Body of pancreas (tissue), 4 donors: Measurements from ENCODE around the gene ZNF385D. TPM values are rescaled to one million over a fixed set of nuclear protein-coding genes. Genes with fewer than 3 reads are reported as not detected.

Experiments
- ATAC-seq: fragments of 150-250 bp; one replicate; pipeline ENCODE4 v1.9.1; 2016
- DNase-seq, 4 donors: peaks; one replicate each; pipeline ENCODE4 v3.0.0-alpha.2; 2019
- H3K27ac ChIP-seq, 4 donors: fragments of 200-600 bp; sonication (generic); 1 replicate in 3 of 4; 2 replicates in 1 of 4; pipeline versions ENCODE4 v1.5.1 to v1.6.1; 2016 to 2019; ENCODE audit warnings: mild to moderate bottlenecking in 1 of 4, mixed read lengths in 1 of 4, moderate library complexity in 1 of 4
- H3K27me3 ChIP-seq, 2 donors: fragments of 200-600 bp; sonication (generic); one replicate each; pipeline ENCODE4 v1.6.0; 2016; ENCODE audit warnings: mild to moderate bottlenecking in 1 of 2
- H3K36me3 ChIP-seq, 2 donors: fragments of 200-600 bp; sonication (generic); replicated peaks in 1 of 2; 2 replicates each; pipeline ENCODE4 v1.5.1; 2016; ENCODE audit warnings: low read depth in 2 of 2; ENCODE audit not compliant: insufficient read depth in 1 of 2
- H3K4me1 ChIP-seq: fragments of 200-600 bp; sonication (generic); one replicate; pipeline ENCODE4 v1.6.0; 2016
- H3K4me3 ChIP-seq, 2 donors: fragments of 200-600 bp; sonication (generic); 1 replicate in 1 of 2; 2 replicates in 1 of 2; pipeline ENCODE4 v1.5.1; 2016 to 2019
- H3K9me3 ChIP-seq, 3 donors: fragments of 200-600 bp; sonication (generic); 1 replicate in 2 of 3; 2 replicates in 1 of 3; pipeline ENCODE4 v1.5.1; 2016
- POLR2A ChIP-seq, 3 donors: fragments of 450-650 bp; IDR thresholded peaks; one replicate each; pipeline ENCODE4 v1.6.1; 2016; ENCODE audit warnings: antibody characterized with exemption in 3 of 3, mild to moderate bottlenecking in 2 of 3
- WGBS, 2 donors: methylation state at CpG; one replicate each; pipeline ENCODE4 v1.1.5; 2017; 5-methylcytosine and 5-hydroxymethylcytosine counted together
- intact Hi-C: fragments of 100-400 bp; cut with DNase I; formaldehyde crosslinking; loops from one replicate; pipeline ENCODE4 v1.15.1; 2023
- total RNA-seq, 2 donors: library from RNA; depleted of rRNA; stranded (reverse); fragments of >200 nt; gene quantifications; one replicate each; pipeline ENCODE4 v1.1.0, GENCODE V29; 2016
- TF ChIP-seq, protein P1 (sequence below), 7 experiments: fragments of 450-650 bp in 4 of 7; fragments of 200-600 bp in 3 of 7; sonication (generic) in 3 of 7; IDR thresholded peaks; one replicate each; pipeline ENCODE4 v1.5.1; 2016 to 2019; ENCODE audit warnings: antibody characterized with exemption in 7 of 7

The ZNF385D gene
- total RNA-seq, 2 donors from 2014 or later: 3.9 to 5.9 TPM

DNA sequence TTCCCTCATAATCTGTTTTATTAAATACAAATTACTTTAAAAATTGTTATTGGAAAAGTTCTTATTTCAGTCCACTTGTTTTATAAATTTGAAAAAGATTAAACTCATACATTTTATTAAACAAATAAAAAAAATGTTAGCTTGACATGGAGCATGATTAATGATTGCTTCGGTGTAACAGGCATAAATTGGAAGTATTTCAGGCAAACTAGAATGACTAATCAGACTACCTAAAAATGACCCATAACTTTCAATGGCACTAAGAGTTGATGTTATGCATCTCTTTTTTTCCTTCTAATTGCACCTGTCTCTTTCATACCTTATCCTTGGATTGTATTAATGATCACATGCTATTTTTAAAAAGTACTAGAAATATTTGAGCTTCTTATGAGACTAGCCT is 343.3 kb downstream of the ZNF385D start:
- Histone ChIP-seq H3K36me3 (no peaks in the 10 kb centered on the region), H3K9me3 (no peaks in the 10 kb centered on the region), H3K4me3 (no peak overlapping the region), H3K4me1 (no peaks in the 10 kb centered on the region), H3K27me3 (no peaks in the 10 kb centered on the region), H3K27ac (no peak overlapping the region)
- WGBS, 2 donors: 13 to 21% methylated on average over 1 of the region's 1 CpG
- intact Hi-C loops: no loop called here
- TF ChIP-seq, protein P1, sequence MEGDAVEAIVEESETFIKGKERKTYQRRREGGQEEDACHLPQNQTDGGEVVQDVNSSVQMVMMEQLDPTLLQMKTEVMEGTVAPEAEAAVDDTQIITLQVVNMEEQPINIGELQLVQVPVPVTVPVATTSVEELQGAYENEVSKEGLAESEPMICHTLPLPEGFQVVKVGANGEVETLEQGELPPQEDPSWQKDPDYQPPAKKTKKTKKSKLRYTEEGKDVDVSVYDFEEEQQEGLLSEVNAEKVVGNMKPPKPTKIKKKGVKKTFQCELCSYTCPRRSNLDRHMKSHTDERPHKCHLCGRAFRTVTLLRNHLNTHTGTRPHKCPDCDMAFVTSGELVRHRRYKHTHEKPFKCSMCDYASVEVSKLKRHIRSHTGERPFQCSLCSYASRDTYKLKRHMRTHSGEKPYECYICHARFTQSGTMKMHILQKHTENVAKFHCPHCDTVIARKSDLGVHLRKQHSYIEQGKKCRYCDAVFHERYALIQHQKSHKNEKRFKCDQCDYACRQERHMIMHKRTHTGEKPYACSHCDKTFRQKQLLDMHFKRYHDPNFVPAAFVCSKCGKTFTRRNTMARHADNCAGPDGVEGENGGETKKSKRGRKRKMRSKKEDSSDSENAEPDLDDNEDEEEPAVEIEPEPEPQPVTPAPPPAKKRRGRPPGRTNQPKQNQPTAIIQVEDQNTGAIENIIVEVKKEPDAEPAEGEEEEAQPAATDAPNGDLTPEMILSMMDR (IDR thresholded peaks at IDR 0.05): no peak
- TF ChIP-seq POLR2A (IDR thresholded peaks at IDR 0.05): no peak
- no peak for DNase-seq
- no peak for ATAC-seq

DNA sequence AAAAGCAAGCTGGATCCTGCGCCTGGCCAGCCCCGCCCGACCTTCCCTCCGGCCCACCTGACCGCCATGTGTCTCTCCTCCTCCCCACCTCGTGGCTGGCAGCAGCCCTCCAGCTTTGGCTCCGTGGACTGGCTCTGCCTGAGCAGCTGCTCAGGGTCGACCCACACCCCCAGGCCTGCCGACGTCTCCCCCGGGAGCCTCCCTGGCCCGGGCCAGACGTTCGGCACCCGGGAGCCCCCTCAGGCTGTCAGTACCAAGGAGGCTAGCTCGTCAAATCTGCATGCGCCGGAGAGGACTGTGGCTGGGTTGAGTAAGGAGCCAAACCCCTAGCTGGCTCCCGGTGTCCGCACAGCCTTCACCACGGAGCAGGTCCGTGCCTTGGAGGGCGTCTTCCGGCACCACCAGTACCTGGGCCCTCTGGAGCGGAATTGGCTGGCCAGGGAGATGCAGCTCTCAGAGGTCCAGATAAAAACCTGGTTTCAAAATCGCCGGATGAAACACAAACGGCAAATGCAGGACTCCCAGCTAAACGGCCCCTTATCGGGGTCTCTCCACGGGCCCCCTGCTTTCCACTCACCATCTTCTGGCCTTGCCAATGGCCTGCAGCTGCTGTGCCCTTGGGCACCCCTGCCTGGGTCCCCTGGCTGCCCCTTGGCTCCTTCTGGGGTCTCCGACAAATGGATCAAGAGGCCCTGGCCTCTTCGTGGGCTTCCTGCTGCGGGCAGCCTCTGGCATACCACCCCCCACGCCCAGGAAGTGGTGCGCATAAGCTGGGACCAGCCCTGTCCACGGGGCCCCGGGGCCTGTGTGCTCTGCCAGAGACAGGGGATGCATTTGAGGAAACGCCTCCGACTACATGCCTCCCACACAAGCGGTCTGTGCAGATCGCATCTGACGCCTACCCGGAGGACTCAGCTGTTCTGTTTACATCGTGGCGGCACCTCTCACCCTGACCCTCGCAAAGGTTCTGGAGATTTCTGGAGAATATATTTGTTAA is 345.0 kb downstream of the ZNF385D start:
- H3K4me1 ChIP-seq: no peaks in the 10 kb centered on the region
- ATAC-seq (no peak), DNase-seq (no peak)
- H3K4me3 ChIP-seq: no peak overlapping the region
- no peaks in the 10 kb centered on the region for H3K9me3 ChIP-seq
- TF ChIP-seq POLR2A (IDR thresholded peaks at IDR 0.05): no peak
- no peak overlapping the region for H3K27ac ChIP-seq
- whole genome bisulfite sequencing, 2 donors: 79 to 85% methylated on average over 32 to 46 of the region's 47 CpGs
- intact Hi-C loops: no loop called here
- H3K27me3 ChIP-seq: no peaks in the 10 kb centered on the region
- no peaks in the 10 kb centered on the region for H3K36me3 ChIP-seq

DNA sequence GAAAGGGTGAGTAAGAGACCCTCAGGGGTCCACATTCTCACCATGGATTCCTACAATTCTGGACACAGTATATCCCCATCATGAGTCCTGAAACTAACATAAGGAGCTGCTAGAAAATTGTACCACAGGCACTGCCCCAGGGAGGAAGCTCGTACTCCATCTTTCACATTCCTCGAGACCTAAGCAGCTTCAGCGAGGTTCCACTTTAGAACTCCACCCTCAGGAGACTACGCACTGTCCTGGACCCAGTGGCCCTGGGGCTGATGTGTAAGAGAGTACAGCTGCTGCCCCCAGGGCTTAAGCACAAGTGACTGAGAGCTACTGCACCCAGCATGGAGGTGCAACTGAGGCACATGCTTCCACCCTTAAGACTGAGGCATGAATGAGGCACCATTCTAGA is 352.5 kb downstream of the ZNF385D start:
- 73 to 86% methylated on average over 3 to 4 of the region's 4 CpGs for WGBS, 2 donors
- TF ChIP-seq, protein P1 (IDR thresholded peaks at IDR 0.05): no peak
- no peak for TF ChIP-seq POLR2A (IDR thresholded peaks at IDR 0.05)
- H3K9me3 ChIP-seq: no peaks in the 10 kb centered on the region
- H3K36me3 ChIP-seq: no peaks in the 10 kb centered on the region
- H3K4me1 ChIP-seq: no peaks in the 10 kb centered on the region
- H3K27me3 ChIP-seq: no peaks in the 10 kb centered on the region
- intact Hi-C loops: no loop called here
- H3K4me3 ChIP-seq: no peak overlapping the region
- no peak overlapping the region for H3K27ac ChIP-seq
- no peak for DNase-seq
- no peak for ATAC-seq

DNA sequence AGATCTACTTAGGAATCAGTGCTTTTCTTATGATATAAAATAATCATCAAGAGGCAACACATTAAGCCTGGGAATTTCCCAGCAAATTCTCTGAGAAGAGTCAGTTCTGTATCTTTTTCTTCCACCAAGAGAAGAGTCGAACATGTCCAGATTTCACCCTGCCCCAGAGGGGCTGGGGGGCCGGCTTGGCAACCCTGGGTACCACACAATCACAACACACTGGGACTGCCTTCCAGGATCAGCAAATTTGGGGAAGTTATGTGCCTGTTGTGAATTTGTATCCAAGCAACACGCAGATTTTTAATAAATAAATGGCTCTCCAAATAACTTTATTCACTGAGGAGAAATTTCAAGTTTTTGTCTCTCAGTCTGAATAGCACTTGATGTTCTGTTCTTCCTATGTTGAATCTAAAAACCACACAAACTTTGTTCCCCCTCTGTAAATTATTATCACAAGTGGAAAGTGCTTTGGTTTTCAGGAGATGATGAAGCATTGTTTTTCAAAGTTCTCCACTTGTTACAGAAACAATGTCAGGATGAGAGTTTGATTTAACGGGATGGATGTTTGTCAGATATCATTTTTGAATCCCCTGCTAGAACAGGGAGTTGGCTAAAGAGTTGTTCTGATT is 357.2 kb downstream of the ZNF385D start:
- Histone ChIP-seq H3K27ac (no peak overlapping the region), H3K9me3 (no peaks in the 10 kb centered on the region), H3K36me3 (no peaks in the 10 kb centered on the region), H3K27me3 (no peaks in the 10 kb centered on the region), H3K4me3 (no peak overlapping the region), H3K4me1 (no peaks in the 10 kb centered on the region)
- intact Hi-C loops: no loop called here
- WGBS, 2 donors: 52 to 62% methylated on average over 4 of the region's 4 CpGs
- TF ChIP-seq POLR2A (IDR thresholded peaks at IDR 0.05): no peak
- TF ChIP-seq, protein P1 (IDR thresholded peaks at IDR 0.05): no peak
- DNase-seq (no peak), ATAC-seq (no peak)

DNA sequence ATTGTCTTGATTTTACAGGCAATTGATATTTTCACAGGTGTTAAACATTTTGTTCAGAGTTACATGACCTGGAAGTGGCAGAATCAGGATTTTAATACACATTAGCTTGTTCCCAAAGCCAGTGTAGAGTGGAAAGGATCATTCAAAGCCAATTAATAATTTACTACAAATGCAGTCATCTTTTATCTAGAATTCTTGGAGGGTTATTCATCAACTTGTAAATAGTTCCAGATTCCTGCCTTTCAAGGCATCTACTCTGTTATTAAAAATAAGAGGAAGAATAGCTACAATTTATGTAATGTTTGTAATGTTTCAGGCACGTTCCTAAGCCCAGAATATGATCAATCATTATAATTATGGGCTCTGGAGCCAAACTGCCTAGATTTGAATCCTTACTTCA is 358.5 kb downstream of the ZNF385D start:
- H3K4me3 ChIP-seq: no peak overlapping the region
- no peak for TF ChIP-seq POLR2A (IDR thresholded peaks at IDR 0.05)
- TF ChIP-seq, protein P1 (IDR thresholded peaks at IDR 0.05): no peak
- 4 to 5% methylated on average over 1 of the region's 1 CpG for WGBS, 2 donors
- H3K4me1 ChIP-seq: no peaks in the 10 kb centered on the region
- ATAC-seq: no peak
- intact Hi-C loops: no loop called here
- no peak overlapping the region for H3K27ac ChIP-seq
- no peak for DNase-seq
- H3K36me3 ChIP-seq: no peaks in the 10 kb centered on the region
- H3K9me3 ChIP-seq: no peaks in the 10 kb centered on the region
- no peaks in the 10 kb centered on the region for H3K27me3 ChIP-seq
